ENCODE measurements around the gene PLXNA4.

DNA sequence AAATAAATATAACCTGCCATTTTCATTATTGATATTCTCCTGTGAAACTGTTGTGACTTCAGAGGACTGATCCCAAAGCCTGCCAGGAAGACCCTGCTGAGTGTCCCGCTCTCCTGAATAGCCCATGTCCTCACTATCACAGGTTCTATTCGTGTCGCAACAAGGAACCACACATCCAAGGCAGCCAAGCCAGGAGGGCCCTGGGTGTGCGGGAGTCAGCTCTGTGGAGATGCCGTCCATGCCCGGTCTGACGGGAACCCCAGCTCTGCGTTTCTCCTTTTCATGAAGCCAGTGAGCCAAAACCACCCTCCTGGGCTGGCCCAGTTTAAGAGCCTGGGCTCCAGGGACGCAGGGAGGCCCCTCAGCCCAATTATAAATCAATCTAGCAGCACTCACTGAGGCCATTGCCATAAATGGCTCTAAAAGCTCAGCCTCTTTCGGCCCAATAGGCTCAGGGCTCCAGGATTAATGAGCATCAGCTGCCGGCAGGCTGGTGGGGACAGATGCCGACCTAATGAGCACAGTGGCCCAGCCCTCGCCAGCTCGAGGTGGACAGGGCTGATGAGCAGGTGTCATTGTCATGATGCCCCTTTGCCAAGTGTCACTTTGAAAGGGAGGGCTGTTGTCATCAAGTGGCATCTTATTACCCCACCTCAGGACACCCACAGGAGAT is 177.9 kb downstream of the PLXNA4 start:
- TF ChIP-seq POLR2A (IDR thresholded peaks at IDR 0.05), result no peak
- TF ChIP-seq, protein P1, sequence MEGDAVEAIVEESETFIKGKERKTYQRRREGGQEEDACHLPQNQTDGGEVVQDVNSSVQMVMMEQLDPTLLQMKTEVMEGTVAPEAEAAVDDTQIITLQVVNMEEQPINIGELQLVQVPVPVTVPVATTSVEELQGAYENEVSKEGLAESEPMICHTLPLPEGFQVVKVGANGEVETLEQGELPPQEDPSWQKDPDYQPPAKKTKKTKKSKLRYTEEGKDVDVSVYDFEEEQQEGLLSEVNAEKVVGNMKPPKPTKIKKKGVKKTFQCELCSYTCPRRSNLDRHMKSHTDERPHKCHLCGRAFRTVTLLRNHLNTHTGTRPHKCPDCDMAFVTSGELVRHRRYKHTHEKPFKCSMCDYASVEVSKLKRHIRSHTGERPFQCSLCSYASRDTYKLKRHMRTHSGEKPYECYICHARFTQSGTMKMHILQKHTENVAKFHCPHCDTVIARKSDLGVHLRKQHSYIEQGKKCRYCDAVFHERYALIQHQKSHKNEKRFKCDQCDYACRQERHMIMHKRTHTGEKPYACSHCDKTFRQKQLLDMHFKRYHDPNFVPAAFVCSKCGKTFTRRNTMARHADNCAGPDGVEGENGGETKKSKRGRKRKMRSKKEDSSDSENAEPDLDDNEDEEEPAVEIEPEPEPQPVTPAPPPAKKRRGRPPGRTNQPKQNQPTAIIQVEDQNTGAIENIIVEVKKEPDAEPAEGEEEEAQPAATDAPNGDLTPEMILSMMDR (IDR thresholded peaks at IDR 0.05), result no peak

All from vagina (tissue), 2 donors.